Astrocyte (in vitro differentiated cells and primary cell): ENCODE results near the gene ZNF503. TPM values are rescaled to one million over a fixed set of nuclear protein-coding genes. Genes with fewer than 3 reads are reported as not detected.

Experiments
- DNase-seq: peaks from one replicate; pipeline ENCODE4 v3.0.0-alpha.2; 2010; ENCODE audit warnings: low read depth
- FAIRE-seq: peaks from 2 replicates; lab custom pipeline; 2011; peaks lifted over from hg19 to GRCh38; lab: Jason Lieb, UNC
- H2AFZ ChIP-seq: 2 replicates; pipeline ENCODE4 v1.6.0; 2012; ENCODE audit warnings: low read depth, low read length, inconsistent platforms
- H3K27ac ChIP-seq: 2 replicates; pipeline ENCODE4 v1.5.1; 2011; ENCODE audit warnings: low read depth, low read length, inconsistent platforms
- H3K27me3 ChIP-seq: 2 replicates; pipeline ENCODE4 v1.6.0; 2011; ENCODE audit warnings: low read length, inconsistent platforms; ENCODE audit not compliant: insufficient read depth
- H3K36me3 ChIP-seq: 2 replicates; pipeline ENCODE4 v1.5.1; 2011; ENCODE audit warnings: low read length, inconsistent platforms; ENCODE audit not compliant: insufficient read depth
- H3K4me1 ChIP-seq: 2 replicates; pipeline ENCODE4 v1.5.1; 2011; ENCODE audit warnings: low read length, inconsistent platforms; ENCODE audit not compliant: insufficient read depth
- H3K4me2 ChIP-seq: 2 replicates; pipeline ENCODE4 v1.6.0; 2012; ENCODE audit warnings: low read length, inconsistent platforms
- H3K4me3 ChIP-seq: 2 replicates; pipeline ENCODE4 v1.5.1; 2011; ENCODE audit warnings: low read depth, mild to moderate bottlenecking, low read length, inconsistent platforms; ENCODE audit not compliant: insufficient read depth
- H3K79me2 ChIP-seq: 2 replicates; pipeline ENCODE4 v1.6.0; 2012; ENCODE audit warnings: mild to moderate bottlenecking, low read length, inconsistent platforms; ENCODE audit not compliant: insufficient read depth
- H3K9ac ChIP-seq: 2 replicates; pipeline ENCODE4 v1.6.0; 2012; ENCODE audit warnings: mild to moderate bottlenecking, low read length, inconsistent platforms
- H3K9me3 ChIP-seq: 2 replicates; pipeline ENCODE4 v1.5.1; 2012; ENCODE audit warnings: low read depth, mild to moderate bottlenecking, low read length, inconsistent platforms; ENCODE audit not compliant: insufficient read depth
- H4K20me1 ChIP-seq: 2 replicates; pipeline ENCODE4 v1.6.0; 2012; ENCODE audit warnings: low read length, inconsistent platforms; ENCODE audit not compliant: insufficient read depth
- H3K27ac Mint-ChIP-seq: one replicate; pipeline ENCODE4 v1.8.0; 2021; ENCODE audit warnings: mild to moderate bottlenecking, mixed read lengths; ENCODE audit not compliant: unreplicated experiment
- H3K27me3 Mint-ChIP-seq: one replicate; pipeline ENCODE4 v1.8.0; 2021; ENCODE audit warnings: low read depth, mixed read lengths; ENCODE audit not compliant: unreplicated experiment
- H3K36me3 Mint-ChIP-seq: one replicate; pipeline ENCODE4 v1.8.0; 2021; ENCODE audit warnings: low read depth, mixed read lengths; ENCODE audit not compliant: unreplicated experiment
- H3K4me1 Mint-ChIP-seq: one replicate; pipeline ENCODE4 v1.8.0; 2021; ENCODE audit warnings: low read depth, mixed read lengths; ENCODE audit not compliant: unreplicated experiment
- H3K4me3 Mint-ChIP-seq: one replicate; pipeline ENCODE4 v1.8.0; 2021; ENCODE audit warnings: mild to moderate bottlenecking, moderate library complexity, mixed read lengths; ENCODE audit not compliant: unreplicated experiment
- H3K9me3 Mint-ChIP-seq: one replicate; pipeline ENCODE4 v1.8.0; 2021; ENCODE audit warnings: mild to moderate bottlenecking, mixed read lengths; ENCODE audit not compliant: unreplicated experiment
- CTCF ChIP-seq: IDR thresholded peaks from 2 replicates; pipeline ENCODE4 v1.5.1; 2011; ENCODE audit warnings: low read depth, mild to moderate bottlenecking, inconsistent platforms, low read length, moderate library complexity; ENCODE audit not compliant: insufficient read depth
- EZH2 ChIP-seq: IDR thresholded peaks from 2 replicates; pipeline ENCODE4 v1.6.1; 2012; ENCODE audit warnings: mild to moderate bottlenecking, low read length, inconsistent platforms; ENCODE audit not compliant: insufficient read depth
- total RNA-seq: library from RNA; stranded (reverse); gene quantifications from 2 replicates; pipeline ENCODE4 v1.2.1, GENCODE V29; 2021

ZNF503 gene
- total RNA-seq, 1 donor from 2014 or later, result 11.9 TPM

- H3K9me3 Mint-ChIP-seq, result no peaks in the 10 kb centered on the region
- H4K20me1 ChIP-seq, result no peaks in the 10 kb centered on the region
- no peak overlapping the region for H3K4me3 Mint-ChIP-seq
- H3K4me3 ChIP-seq, result no peak overlapping the region
- no peaks in the 10 kb centered on the region for H3K27me3 ChIP-seq
- peaks cover under 1% of the 10 kb centered on the region for H3K4me1 ChIP-seq
- no peaks in the 10 kb centered on the region for H3K9me3 ChIP-seq
- no peak overlapping the region for H3K9ac ChIP-seq
- no peaks in the 10 kb centered on the region for H3K36me3 ChIP-seq
- TF ChIP-seq CTCF (no peak), EZH2 (no peak)
- no peaks in the 10 kb centered on the region for H3K79me2 ChIP-seq
- no peaks in the 10 kb centered on the region for H3K36me3 Mint-ChIP-seq
- no peak overlapping the region for H3K27ac Mint-ChIP-seq
- H3K4me2 ChIP-seq, result no peak overlapping the region
- DNase-seq (no peak), FAIRE-seq (no peak)
- H3K4me1 Mint-ChIP-seq, result no peaks in the 10 kb centered on the region
- no peak overlapping the region for H2AFZ ChIP-seq
- no peak overlapping the region for H3K27ac ChIP-seq
- H3K27me3 Mint-ChIP-seq, result peaks cover 30% of the 10 kb centered on the region
These were observed 21.3 kb upstream of the ZNF503 start for GRCh38 chr10:75422913-75423312.

GRCh38 chr10:75418712-75419111 lies 17.1 kb upstream of the ZNF503 start:
- no peak for FAIRE-seq

More at GRCh38 chr10:75418712-75419111, 17.1 kb upstream of the ZNF503 start:
- peaks cover 3% of the 10 kb centered on the region for H3K4me1 Mint-ChIP-seq
- Histone ChIP-seq H3K9me3 (no peaks in the 10 kb centered on the region), H2AFZ (no peak overlapping the region), H3K27me3 (peaks cover 5% of the 10 kb centered on the region), H4K20me1 (no peaks in the 10 kb centered on the region), H3K79me2 (no peaks in the 10 kb centered on the region), H3K4me3 (no peak overlapping the region), H3K9ac (no peak overlapping the region), H3K36me3 (no peaks in the 10 kb centered on the region), H3K27ac (no peak overlapping the region), H3K4me1 (peaks cover 3% of the 10 kb centered on the region), H3K4me2 (no peak overlapping the region)
- peaks cover 4% of the 10 kb centered on the region for H3K9me3 Mint-ChIP-seq
- no peak overlapping the region for H3K27ac Mint-ChIP-seq
- no peak for DNase-seq
- H3K36me3 Mint-ChIP-seq, result no peaks in the 10 kb centered on the region
- TF ChIP-seq EZH2 (no peak), CTCF (no peak)
- H3K4me3 Mint-ChIP-seq, result no peak overlapping the region
- H3K27me3 Mint-ChIP-seq, result peaks cover 60% of the 10 kb centered on the region
